Liver (tissue), 9 donors: Measurements from ENCODE around the gene MYB. TPM values are rescaled to one million over a fixed set of nuclear protein-coding genes. Genes with fewer than 3 reads are reported as not detected.

Source experiments
- DNase-seq: peaks from one replicate; pipeline ENCODE4 v3.0.0-alpha.2; 2017; ENCODE audit warnings: low spot score
- H3K27ac ChIP-seq, 2 donors: one replicate each; pipeline ENCODE4 v1.7.0; 2013; ENCODE audit warnings: inconsistent platforms in 2 of 2, low read length in 2 of 2, control low read depth in 1 of 2, low read depth in 1 of 2, mild to moderate bottlenecking in 1 of 2
- H3K27me3 ChIP-seq, 4 donors: one replicate each; pipeline versions ENCODE4 v1.6.1 to v1.7.0; 2013; ENCODE audit warnings: low read length in 3 of 4, inconsistent platforms in 1 of 4, mild to moderate bottlenecking in 1 of 4, moderate library complexity in 1 of 4; ENCODE audit not compliant: control insufficient read depth in 4 of 4, insufficient read depth in 4 of 4
- H3K36me3 ChIP-seq, 4 donors: one replicate each; pipeline versions ENCODE4 v1.6.1 to v1.7.0; 2013; ENCODE audit warnings: low read length in 3 of 4, mild to moderate bottlenecking in 3 of 4, low read depth in 1 of 4, moderate library complexity in 1 of 4; ENCODE audit not compliant: control insufficient read depth in 4 of 4, insufficient read depth in 3 of 4
- H3K4me1 ChIP-seq, 4 donors: one replicate each; pipeline versions ENCODE4 v1.6.1 to v1.7.0; 2013; ENCODE audit warnings: low read length in 3 of 4, mild to moderate bottlenecking in 3 of 4, moderate library complexity in 1 of 4; ENCODE audit not compliant: control insufficient read depth in 4 of 4, insufficient read depth in 4 of 4
- H3K4me3 ChIP-seq, 3 donors: one replicate each; pipeline versions ENCODE4 v1.6.1 to v1.7.0; 2013; ENCODE audit warnings: low read length in 3 of 3, control low read depth in 1 of 3, low read depth in 1 of 3, mild to moderate bottlenecking in 1 of 3
- H3K9ac ChIP-seq, 2 donors: one replicate each; pipeline ENCODE4 v1.7.0; 2013; ENCODE audit warnings: low read length in 2 of 2, mild to moderate bottlenecking in 2 of 2, moderate library complexity in 2 of 2, control low read depth in 1 of 2, low read depth in 1 of 2
- H3K9me3 ChIP-seq, 4 donors: one replicate each; pipeline versions ENCODE4 v1.6.1 to v1.7.0; 2013; ENCODE audit warnings: low read length in 3 of 4; ENCODE audit not compliant: control insufficient read depth in 4 of 4
- EGR1 ChIP-seq, 2 donors: IDR thresholded peaks; 2 replicates each; pipeline ENCODE4 v1.6.1; 2016 to 2018; ENCODE audit warnings: antibody characterized with exemption in 2 of 2, low read depth in 2 of 2
- FOXA1 ChIP-seq: IDR thresholded peaks from 2 replicates; pipeline ENCODE4 v1.6.1; 2016; ENCODE audit warnings: antibody characterized with exemption
- FOXA2 ChIP-seq: IDR thresholded peaks from 2 replicates; pipeline ENCODE4 v1.6.1; 2016; ENCODE audit warnings: antibody characterized with exemption
- GABPA ChIP-seq, 2 donors: IDR thresholded peaks in 1 of 2; conservative IDR thresholded peaks in 1 of 2; 2 replicates each; pipeline ENCODE4 v1.6.1; 2016; ENCODE audit warnings: antibody characterized with exemption in 2 of 2, mild to moderate bottlenecking in 1 of 2, moderate library complexity in 1 of 2
- HNF4A ChIP-seq, 2 donors: conservative IDR thresholded peaks; 2 replicates each; pipeline ENCODE4 v1.6.1; 2016; ENCODE audit warnings: antibody characterized with exemption in 2 of 2, mild to moderate bottlenecking in 2 of 2
- HNF4G ChIP-seq: IDR thresholded peaks from 2 replicates; pipeline ENCODE4 v1.6.1; 2016; ENCODE audit warnings: antibody characterized with exemption
- JUND ChIP-seq, 2 donors: IDR thresholded peaks; 2 replicates each; pipeline ENCODE4 v1.6.1; 2016; ENCODE audit warnings: antibody characterized with exemption in 2 of 2
- NR2F2 ChIP-seq: IDR thresholded peaks from 2 replicates; pipeline ENCODE4 v1.6.1; 2016; ENCODE audit warnings: antibody characterized with exemption
- RAD21 ChIP-seq, 2 donors: IDR thresholded peaks; 2 replicates each; pipeline ENCODE4 v1.6.1; 2016; ENCODE audit warnings: antibody characterized with exemption in 2 of 2, mild to moderate bottlenecking in 2 of 2
- RXRA ChIP-seq, 2 donors: IDR thresholded peaks; 2 replicates each; pipeline ENCODE4 v1.6.1; 2017 to 2018; ENCODE audit warnings: antibody characterized with exemption in 2 of 2, mild to moderate bottlenecking in 1 of 2
- SP1 ChIP-seq: IDR thresholded peaks from 2 replicates; pipeline ENCODE4 v1.6.1; 2018; ENCODE audit warnings: antibody characterized with exemption, mild to moderate bottlenecking
- TAF1 ChIP-seq: conservative IDR thresholded peaks from 2 replicates; pipeline ENCODE4 v1.6.1; 2016; ENCODE audit warnings: antibody characterized with exemption, mild to moderate bottlenecking
- YY1 ChIP-seq: IDR thresholded peaks from 2 replicates; pipeline ENCODE4 v1.6.1; 2016; ENCODE audit warnings: antibody characterized with exemption, mild to moderate bottlenecking
- WGBS: extraction: QIAGEN DNeasy Blood & Tissue Kit; methylation state at CpG from one replicate; pipeline ENCODE4 v1.1.7; 2013; 5-methylcytosine and 5-hydroxymethylcytosine counted together
- polyA plus RNA-seq, 2 donors: library from polyadenylated mRNA; stranded (reverse) in 1 of 2; unstranded in 1 of 2; fragments of 200-250 nt in 1 of 2; fragments of >200 nt in 1 of 2; fragmentation: Nextera tagmentation in 1 of 2; extraction: Ambion mirVana in 1 of 2; gene quantifications; one replicate each; pipeline versions ENCODE4 v1.2.1 to v1.2.3, GENCODE V29; 2013 to 2015
- total RNA-seq, 2 donors: library from RNA; depleted of rRNA; stranded (reverse); fragments of >200 nt; gene quantifications; one replicate each; pipeline ENCODE4 v1.2.3, GENCODE V29; 2014
- TF ChIP-seq, protein P1 (sequence below): IDR thresholded peaks from 2 replicates; pipeline ENCODE4 v1.6.1; 2016; ENCODE audit warnings: antibody characterized with exemption, mild to moderate bottlenecking
- TF ChIP-seq, protein P2 (sequence below): IDR thresholded peaks from 2 replicates; pipeline ENCODE4 v1.6.1; 2016; ENCODE audit warnings: antibody characterized with exemption
- TF ChIP-seq, protein P3 (sequence below): IDR thresholded peaks from 2 replicates; pipeline ENCODE4 v1.6.1; 2016; ENCODE audit warnings: antibody characterized with exemption
- TF ChIP-seq, protein P4 (sequence below): IDR thresholded peaks from 2 replicates; pipeline ENCODE4 v1.6.1; 2016; ENCODE audit warnings: antibody characterized with exemption
- TF ChIP-seq, protein P5 (sequence below): fragments of 150-350 bp; IDR thresholded peaks from 2 replicates; pipeline ENCODE4 v1.5.1; 2017; ENCODE audit warnings: improper control_type of control experiment, low read depth, low read length; ENCODE audit not compliant: missing input control
- donor health status: healthy.
- donor health status: healthy.
- donor health status: healthy.
- donor health status: healthy.
- donor health status: healthy.

MYB gene
- total and polyA plus RNA-seq, 4 donors = 0.08 to 19.8 (median 0.11) TPM

DNA sequence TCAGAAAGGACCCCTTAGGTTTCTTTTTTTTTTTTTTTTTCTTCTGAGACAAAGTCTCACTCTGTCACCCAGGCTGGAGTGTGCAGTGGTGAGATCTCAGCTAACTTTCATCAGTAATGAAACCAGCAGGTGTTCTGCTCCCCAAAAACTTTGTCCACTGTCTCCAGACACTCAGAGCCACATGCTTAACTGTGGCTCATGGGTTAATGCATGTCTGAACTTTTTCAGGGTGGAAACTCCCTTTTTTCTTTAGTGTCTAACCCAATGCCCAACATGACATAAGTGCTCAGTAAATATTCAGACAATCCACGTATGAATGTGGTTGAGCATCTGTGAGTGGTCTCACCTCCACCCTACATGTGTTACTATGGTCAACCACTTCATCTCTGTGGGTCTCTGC, 45.4 kb downstream of the MYB start:
- Histone ChIP-seq H3K4me1 (no peaks in the 10 kb centered on the region), H3K36me3 (no peaks in the 10 kb centered on the region), H3K4me3 (no peak overlapping the region), H3K27ac (no peak overlapping the region), H3K27me3 (no peaks in the 10 kb centered on the region), H3K9me3 (no peaks in the 10 kb centered on the region), H3K9ac (no peak overlapping the region)
- 85% methylated on average over 1 of the region's 1 CpG for WGBS
- DNase-seq = no peak
- TF ChIP-seq NR2F2 (no peak), FOXA1 (no peak), FOXA2 (no peak), GABPA (IDR thresholded peaks at IDR 0.05 in 1 of 2, conservative IDR thresholded peaks at IDR 0.05 in 1 of 2) (no peak), HNF4G (no peak)
- TF ChIP-seq, protein P1, sequence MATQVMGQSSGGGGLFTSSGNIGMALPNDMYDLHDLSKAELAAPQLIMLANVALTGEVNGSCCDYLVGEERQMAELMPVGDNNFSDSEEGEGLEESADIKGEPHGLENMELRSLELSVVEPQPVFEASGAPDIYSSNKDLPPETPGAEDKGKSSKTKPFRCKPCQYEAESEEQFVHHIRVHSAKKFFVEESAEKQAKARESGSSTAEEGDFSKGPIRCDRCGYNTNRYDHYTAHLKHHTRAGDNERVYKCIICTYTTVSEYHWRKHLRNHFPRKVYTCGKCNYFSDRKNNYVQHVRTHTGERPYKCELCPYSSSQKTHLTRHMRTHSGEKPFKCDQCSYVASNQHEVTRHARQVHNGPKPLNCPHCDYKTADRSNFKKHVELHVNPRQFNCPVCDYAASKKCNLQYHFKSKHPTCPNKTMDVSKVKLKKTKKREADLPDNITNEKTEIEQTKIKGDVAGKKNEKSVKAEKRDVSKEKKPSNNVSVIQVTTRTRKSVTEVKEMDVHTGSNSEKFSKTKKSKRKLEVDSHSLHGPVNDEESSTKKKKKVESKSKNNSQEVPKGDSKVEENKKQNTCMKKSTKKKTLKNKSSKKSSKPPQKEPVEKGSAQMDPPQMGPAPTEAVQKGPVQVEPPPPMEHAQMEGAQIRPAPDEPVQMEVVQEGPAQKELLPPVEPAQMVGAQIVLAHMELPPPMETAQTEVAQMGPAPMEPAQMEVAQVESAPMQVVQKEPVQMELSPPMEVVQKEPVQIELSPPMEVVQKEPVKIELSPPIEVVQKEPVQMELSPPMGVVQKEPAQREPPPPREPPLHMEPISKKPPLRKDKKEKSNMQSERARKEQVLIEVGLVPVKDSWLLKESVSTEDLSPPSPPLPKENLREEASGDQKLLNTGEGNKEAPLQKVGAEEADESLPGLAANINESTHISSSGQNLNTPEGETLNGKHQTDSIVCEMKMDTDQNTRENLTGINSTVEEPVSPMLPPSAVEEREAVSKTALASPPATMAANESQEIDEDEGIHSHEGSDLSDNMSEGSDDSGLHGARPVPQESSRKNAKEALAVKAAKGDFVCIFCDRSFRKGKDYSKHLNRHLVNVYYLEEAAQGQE = no peak

DNA sequence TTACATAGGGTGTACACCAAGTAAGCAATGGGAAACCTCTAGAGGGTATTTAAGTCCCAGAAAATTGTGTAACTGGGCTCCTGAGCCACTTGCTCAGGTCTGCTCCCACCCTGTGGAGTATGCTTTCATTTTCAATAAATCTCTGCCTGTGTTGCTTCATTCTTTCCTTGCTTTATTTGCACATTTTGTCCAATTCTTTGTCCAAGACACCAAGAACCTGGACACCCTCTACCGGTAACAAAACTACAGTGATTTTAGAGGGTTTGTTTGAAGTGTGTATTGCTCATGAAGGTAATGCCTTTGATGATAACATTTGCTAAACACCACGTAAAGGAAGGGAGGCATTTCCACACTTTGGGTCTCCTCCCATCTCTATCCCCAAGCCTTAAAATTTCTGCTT, 46.2 kb downstream of the MYB start:
- Histone ChIP-seq H3K36me3 (no peaks in the 10 kb centered on the region), H3K9ac (no peak overlapping the region), H3K4me3 (no peak overlapping the region), H3K9me3 (no peaks in the 10 kb centered on the region), H3K4me1 (no peaks in the 10 kb centered on the region), H3K27me3 (no peaks in the 10 kb centered on the region), H3K27ac (no peak overlapping the region)
- no peak for TF ChIP-seq EGR1 (IDR thresholded peaks at IDR 0.05; ENCODE audit: low read depth in 2 of 2)
- TF ChIP-seq RAD21 (IDR thresholded peaks at IDR 0.05) = peak; percentile 41 to 54
- 67% methylated on average over 2 of the region's 2 CpGs for WGBS
- no peak for DNase-seq

DNA sequence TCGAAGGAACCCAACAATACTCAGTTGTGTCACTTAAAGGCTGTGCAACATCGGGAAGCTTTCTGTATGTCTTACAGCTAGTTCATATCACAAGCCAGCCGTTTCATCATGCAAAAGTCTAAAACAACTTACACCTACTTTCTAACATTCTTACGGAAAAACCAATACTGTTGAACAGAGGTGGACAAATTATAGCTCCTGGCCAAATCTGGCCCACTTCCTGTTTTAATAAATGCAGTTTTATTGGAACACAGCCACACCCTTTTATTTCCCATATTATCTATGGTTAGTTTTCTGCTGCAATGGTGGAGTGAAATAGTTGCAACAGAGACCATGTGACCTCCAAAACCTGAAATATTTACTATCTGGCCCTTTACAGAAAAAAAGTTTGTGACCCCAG, 46.6 kb downstream of the MYB start:
- 95% methylated on average over 4 of the region's 4 CpGs for WGBS
- no peak for TF ChIP-seq YY1
- TF ChIP-seq SP1 = no peak
- TF ChIP-seq NR2F2 = no peak
- TF ChIP-seq EGR1 (IDR thresholded peaks at IDR 0.05; ENCODE audit: low read depth in 2 of 2) = no peak
- TF ChIP-seq, protein P2, sequence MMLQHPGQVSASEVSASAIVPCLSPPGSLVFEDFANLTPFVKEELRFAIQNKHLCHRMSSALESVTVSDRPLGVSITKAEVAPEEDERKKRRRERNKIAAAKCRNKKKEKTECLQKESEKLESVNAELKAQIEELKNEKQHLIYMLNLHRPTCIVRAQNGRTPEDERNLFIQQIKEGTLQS = no peak
- no peak for TF ChIP-seq HNF4A (conservative IDR thresholded peaks at IDR 0.05)
- TF ChIP-seq JUND (IDR thresholded peaks at IDR 0.05) = no peak
- TF ChIP-seq TAF1 = no peak
- TF ChIP-seq HNF4G = no peak
- TF ChIP-seq, protein P3, sequence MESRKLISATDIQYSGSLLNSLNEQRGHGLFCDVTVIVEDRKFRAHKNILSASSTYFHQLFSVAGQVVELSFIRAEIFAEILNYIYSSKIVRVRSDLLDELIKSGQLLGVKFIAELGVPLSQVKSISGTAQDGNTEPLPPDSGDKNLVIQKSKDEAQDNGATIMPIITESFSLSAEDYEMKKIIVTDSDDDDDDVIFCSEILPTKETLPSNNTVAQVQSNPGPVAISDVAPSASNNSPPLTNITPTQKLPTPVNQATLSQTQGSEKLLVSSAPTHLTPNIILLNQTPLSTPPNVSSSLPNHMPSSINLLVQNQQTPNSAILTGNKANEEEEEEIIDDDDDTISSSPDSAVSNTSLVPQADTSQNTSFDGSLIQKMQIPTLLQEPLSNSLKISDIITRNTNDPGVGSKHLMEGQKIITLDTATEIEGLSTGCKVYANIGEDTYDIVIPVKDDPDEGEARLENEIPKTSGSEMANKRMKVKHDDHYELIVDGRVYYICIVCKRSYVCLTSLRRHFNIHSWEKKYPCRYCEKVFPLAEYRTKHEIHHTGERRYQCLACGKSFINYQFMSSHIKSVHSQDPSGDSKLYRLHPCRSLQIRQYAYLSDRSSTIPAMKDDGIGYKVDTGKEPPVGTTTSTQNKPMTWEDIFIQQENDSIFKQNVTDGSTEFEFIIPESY = no peak
- no peak for TF ChIP-seq RXRA (IDR thresholded peaks at IDR 0.05)
- TF ChIP-seq, protein P4, sequence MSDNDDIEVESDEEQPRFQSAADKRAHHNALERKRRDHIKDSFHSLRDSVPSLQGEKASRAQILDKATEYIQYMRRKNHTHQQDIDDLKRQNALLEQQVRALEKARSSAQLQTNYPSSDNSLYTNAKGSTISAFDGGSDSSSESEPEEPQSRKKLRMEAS = no peak
- no peak for TF ChIP-seq RAD21 (IDR thresholded peaks at IDR 0.05)
- TF ChIP-seq FOXA1 = no peak
- TF ChIP-seq, protein P5, sequence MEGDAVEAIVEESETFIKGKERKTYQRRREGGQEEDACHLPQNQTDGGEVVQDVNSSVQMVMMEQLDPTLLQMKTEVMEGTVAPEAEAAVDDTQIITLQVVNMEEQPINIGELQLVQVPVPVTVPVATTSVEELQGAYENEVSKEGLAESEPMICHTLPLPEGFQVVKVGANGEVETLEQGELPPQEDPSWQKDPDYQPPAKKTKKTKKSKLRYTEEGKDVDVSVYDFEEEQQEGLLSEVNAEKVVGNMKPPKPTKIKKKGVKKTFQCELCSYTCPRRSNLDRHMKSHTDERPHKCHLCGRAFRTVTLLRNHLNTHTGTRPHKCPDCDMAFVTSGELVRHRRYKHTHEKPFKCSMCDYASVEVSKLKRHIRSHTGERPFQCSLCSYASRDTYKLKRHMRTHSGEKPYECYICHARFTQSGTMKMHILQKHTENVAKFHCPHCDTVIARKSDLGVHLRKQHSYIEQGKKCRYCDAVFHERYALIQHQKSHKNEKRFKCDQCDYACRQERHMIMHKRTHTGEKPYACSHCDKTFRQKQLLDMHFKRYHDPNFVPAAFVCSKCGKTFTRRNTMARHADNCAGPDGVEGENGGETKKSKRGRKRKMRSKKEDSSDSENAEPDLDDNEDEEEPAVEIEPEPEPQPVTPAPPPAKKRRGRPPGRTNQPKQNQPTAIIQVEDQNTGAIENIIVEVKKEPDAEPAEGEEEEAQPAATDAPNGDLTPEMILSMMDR = no peak
- no peak for TF ChIP-seq FOXA2
- TF ChIP-seq GABPA (IDR thresholded peaks at IDR 0.05 in 1 of 2, conservative IDR thresholded peaks at IDR 0.05 in 1 of 2) = no peak

More for the DNA sequence above, 46.6 kb downstream of the MYB start:
- Histone ChIP-seq H3K9ac (no peak overlapping the region), H3K36me3 (no peaks in the 10 kb centered on the region), H3K27ac (no peak overlapping the region), H3K4me3 (no peak overlapping the region), H3K4me1 (no peaks in the 10 kb centered on the region), H3K9me3 (no peaks in the 10 kb centered on the region), H3K27me3 (no peaks in the 10 kb centered on the region)
- no peak for DNase-seq
